ENCODE results near the gene RPS15A.

The RPS15A gene

GRCh38 chr16:18789850-18790706 is at the start of gene RPS15A:
RPS15A (minus strand) TSS chr16:18790334; CDS start chr16:18789113, 1,221 bp downstream.
- DNase-seq (ENCODE audit: low read depth): peak; percentile 77

DNA sequence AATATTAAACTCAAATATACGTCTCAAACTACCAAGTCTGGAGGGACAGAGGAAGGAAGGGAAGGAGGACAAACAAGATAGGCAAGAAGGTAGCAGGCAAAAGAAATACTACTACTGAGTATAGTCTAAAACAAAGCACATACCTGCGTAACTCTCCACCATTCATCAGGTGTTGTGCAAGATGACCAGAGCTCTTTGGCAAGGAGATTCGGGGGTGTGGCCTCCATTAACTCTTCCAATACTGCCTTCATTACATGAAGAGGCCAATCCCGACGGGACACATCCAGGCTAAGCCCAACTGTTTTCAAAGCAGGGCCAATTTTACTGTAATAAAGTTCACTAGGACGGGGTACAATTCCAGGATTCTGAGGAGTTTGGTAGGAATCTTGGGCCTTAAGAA is 49.4 kb upstream of the RPS15A start:
- DNase-seq (ENCODE audit: low read depth): no peak

DNA sequence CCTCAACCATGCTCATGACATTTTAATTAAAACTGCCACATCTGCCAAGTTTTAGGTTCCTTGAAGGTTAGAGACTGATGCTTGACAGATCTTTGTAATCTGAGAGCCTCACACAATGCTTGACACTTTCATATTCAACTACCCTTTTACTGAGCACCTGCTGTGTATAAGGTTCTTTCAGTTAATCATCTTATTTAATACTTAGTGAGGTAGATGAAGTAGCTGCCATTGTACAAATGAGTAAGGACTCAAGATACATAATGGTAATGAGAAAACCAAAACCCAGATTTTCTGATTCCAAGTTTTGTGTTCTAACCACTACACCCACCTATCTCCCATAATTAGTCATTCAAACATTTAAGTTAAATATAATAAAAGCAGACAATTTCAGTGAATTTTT is 46.6 kb upstream of the RPS15A start:
- no peak for DNase-seq (ENCODE audit: low read depth)

DNA sequence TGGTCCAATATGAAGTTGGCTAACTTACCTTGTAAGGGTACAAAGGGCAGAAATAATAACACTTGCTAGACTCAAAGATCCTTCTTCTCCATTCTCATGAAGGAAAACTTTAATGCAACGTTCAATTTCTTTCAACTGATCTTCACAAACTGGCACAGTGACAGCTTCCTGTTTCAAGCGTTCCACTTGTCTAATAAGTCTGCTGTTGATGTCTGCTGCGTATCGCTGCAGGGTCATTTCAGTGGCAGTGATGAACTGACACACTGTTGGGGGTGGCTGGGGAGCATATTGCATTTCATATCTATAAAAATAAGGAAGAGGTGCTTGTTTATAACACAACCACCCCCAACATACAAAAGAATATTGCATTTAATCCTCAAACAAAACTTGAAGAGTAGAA is 44.7 kb upstream of the RPS15A start:
- DNase-seq (ENCODE audit: low read depth): no peak

GRCh38 chr16:18833707-18834505 is 43.8 kb upstream of the RPS15A start:
- no peak for DNase-seq (ENCODE audit: low read depth)

DNA sequence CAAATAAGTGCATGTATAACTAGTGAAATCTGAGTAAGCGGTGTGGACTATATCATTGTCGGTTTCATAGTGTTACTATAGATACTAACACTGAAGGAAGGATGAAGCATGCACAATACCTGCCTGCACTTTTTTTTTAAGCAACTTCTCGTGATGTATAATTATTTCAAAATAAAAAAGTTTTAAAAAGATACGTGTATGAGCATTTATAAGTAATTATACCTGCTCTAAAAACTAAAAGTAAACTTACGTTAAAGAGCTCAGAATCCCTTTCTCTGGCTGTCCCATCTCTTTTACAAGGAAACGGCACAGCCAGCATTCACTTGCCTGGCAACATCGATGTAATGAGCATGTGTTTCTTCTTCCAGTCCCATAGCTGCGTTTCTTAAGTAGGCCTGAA is 42.5 kb upstream of the RPS15A start:
- DNase-seq (ENCODE audit: low read depth): no peak

- no peak for DNase-seq (ENCODE audit: low read depth)
Observed at GRCh38 chr16:18832006-18832405, 41.9 kb upstream of the RPS15A start.

- no peak for DNase-seq (ENCODE audit: low read depth)
Observed at GRCh38 chr16:18829251-18829650, 39.1 kb upstream of the RPS15A start.

- no peak for DNase-seq (ENCODE audit: low read depth)
Observed at GRCh38 chr16:18827890-18828289, 37.8 kb upstream of the RPS15A start.

- no peak for DNase-seq (ENCODE audit: low read depth)
Observed at GRCh38 chr16:18816286-18816685, 26.2 kb upstream of the RPS15A start.

GRCh38 chr16:18811925-18812324 is 21.8 kb upstream of the RPS15A start:
- no peak for DNase-seq (ENCODE audit: low read depth)

DNA sequence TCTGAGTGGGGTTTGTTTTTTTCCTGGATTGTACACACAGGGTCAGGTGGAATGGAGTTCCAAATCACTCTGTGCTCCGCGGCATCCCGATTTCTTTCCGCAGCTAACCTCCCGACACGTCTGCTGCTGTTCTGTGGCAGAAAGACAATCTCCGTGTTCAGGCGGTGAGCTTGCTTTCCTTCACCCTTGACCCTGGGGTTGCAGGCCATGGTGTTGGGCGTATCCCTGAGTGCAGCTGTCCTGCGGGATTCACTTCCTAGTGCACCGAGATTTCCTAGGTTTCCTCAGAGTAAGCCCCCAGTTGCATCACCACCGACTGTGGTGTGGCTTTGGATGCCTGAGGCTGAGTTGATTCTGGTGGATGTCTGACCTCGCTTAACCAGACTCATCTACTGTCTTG is 19.0 kb upstream of the RPS15A start:
- DNase-seq (ENCODE audit: low read depth): no peak

DNA sequence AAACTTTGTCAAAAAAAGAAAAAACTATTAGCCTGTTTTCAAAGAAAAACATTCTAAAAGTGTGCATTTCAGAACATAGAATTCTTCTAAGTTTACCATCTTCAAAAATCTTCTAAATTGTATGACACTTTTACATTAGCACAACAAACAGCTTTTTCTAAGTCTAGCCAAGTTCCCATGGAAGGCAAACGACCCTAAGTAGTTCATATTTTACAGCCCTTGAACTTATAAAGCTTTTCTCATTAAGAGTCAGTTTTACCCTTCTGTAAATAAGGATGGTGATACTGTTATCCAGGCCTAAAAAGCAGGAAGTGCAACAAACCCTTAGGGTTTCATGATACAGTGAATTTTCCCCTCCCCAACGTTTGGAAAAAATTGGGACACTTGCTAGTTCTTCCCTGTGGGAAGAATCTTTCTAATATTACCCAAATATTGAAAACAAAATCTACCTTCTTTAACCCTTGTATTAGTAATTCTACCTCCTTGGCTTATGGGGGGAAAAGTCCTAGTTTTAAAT is 15.2 kb upstream of the RPS15A start:
- DNase-seq (ENCODE audit: low read depth): no peak

GRCh38 chr16:18804540-18804939 is 14.4 kb upstream of the RPS15A start:
- DNase-seq (ENCODE audit: low read depth): no peak

DNA sequence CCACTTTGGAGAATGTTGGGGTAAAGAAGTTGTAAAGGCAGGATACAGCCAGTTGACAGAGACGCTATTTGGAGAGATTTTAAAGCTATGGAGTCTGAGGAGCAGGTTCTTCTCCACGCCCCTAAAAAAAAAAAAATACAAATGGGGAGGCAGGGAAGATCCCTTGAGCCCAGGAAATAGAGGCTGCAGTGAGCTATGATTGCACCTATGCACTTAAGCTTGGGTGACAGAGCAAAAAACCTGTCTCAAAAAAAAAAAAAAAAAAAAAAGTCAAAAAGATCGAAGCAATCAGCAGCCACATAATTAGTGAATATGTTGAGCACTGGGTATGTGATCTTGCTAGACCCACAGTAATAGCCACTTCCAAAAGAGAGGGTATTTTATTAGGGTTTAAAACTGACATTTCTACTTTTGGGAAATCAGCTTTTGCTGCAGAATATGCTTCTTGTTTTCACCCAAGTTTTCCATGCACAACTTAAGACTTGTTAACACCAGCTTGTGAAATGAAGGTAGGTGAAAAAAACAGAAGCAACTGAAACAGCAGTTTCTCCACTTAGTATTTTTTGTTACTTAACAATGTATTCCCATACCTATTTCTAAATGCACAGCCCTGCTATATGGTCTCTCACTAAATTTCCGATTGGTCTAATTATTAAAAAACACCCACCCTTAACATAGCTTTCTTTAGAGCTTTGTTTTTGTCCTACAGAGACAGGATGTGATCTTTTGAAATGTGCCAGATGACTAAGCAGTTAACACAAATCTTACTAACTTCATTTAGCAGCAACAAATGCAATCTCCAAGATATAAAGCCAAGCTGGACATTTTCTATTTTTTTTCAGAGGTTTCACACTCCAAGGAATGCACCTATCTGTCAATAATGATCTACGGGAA is 13.7 kb upstream of the RPS15A start:
- DNase-seq (ENCODE audit: low read depth): no peak

GRCh38 chr16:18802767-18803343 is 12.7 kb upstream of the RPS15A start:
- DNase-seq (ENCODE audit: low read depth): no peak

DNA sequence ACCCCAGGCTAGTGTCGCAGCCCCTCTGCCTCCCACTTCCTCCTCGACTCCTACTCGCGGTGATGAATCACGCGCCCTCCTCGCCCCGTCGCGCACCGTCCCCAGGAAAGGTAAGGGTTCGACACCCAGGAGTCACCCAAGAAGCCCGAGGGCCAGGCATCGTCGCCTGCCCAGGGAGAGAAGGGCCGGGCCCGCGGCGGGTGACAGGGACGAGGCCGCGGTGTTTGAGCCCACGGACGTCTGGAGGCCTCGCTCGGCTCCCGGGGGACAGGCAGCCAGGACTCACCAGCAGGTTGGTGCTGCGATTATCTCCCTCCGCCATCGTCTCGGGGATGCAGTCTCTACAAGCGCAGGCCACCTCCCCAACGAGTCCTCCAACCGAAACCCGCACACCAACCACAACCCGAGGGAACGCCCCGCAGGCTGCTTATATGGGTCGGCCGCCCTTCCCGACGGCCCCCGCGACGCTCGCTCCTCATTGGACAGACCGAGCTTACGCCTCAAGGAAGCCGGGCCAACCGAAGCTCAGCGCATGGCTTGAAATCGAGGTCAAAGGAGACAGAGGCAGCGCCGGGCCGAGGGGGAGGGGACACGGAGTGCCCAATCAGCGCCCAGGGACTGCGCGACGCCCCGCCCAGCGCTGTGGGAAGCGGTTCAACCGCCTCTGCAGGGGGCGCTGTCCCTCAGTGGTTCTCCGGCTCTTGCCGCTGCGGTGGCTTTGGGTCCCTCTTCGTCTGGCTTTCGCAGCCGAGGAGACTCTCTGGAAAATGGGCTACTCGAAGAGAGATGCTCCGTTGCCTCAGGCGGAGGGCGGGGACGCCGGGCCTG is 11.2 kb upstream of the RPS15A start, which contains the start of gene ARL6IP1:
Gene ARL6IP1 (minus strand): TSS at position 405 of the 828 bp plus-strand sequence. CDS start 83 bp downstream, at position 322.
- DNase-seq (ENCODE audit: low read depth): peak; percentile 96

- DNase-seq (ENCODE audit: low read depth): no peak
Observed at GRCh38 chr16:18800775-18801144, 10.6 kb upstream of the RPS15A start.

DNA sequence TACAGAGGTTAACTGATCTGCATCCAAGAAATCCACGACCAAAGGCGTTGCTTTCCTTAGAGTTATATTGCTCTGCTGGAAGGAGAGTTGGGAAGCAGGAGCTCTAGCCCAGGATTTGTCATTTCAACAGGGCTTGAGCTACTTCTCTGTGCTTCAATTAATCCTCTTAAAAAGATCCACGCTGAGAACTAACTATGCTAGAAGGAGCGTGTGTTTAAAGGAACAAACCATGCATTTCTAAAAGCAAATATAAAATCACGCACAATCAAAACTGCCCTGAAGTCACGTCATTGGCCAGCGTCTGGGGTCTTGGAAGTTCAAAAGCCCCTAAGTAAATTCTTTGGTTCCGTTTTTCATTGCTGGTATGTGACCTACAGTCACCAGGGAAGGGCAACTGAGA is 10.2 kb upstream of the RPS15A start:
- DNase-seq (ENCODE audit: low read depth): no peak

DNA sequence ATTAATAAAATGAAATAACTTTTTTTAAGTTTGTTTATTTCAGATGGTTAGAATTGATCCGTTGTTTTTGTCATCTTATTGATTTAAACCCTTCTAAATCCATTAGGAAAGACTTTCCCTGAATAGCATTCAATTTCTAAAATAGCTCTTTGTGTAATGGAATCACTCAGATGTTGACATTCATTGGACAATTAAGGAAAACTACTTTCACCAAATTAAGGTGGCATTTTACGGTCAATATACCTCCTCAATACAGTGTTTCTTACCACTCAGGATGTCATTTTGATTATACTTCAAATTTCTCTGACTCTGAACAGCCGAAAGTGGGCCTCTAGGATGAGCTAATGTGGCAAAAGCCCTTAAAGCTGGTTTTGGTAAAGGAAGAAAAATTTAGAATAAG is 9.4 kb upstream of the RPS15A start:
- no peak for DNase-seq (ENCODE audit: low read depth)

- DNase-seq (ENCODE audit: low read depth): no peak
Observed at GRCh38 chr16:18797746-18798145, 7.6 kb upstream of the RPS15A start.
